ENCODE measurements around the gene POU2F3.

DNA sequence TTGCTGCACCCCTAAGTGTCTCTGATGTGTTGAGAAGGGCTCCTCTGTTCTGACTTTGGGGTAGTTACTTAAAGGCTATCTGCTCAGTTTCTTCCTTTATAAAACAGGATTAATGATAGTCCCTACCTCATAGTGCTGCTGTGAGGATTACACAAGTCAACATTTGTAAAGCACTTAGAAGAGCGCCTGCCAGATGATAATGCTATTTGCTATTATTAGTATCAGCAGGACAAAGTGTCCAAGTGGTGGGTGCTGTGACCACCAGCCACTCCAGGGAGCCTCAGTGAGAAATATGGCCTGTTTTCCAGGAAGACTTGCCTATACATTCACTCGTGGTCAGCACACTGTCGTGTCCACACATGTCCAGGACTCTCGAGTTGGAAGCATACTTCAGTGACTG lies 16.2 kb downstream of the POU2F3 start:
- TF ChIP-seq, protein P1, sequence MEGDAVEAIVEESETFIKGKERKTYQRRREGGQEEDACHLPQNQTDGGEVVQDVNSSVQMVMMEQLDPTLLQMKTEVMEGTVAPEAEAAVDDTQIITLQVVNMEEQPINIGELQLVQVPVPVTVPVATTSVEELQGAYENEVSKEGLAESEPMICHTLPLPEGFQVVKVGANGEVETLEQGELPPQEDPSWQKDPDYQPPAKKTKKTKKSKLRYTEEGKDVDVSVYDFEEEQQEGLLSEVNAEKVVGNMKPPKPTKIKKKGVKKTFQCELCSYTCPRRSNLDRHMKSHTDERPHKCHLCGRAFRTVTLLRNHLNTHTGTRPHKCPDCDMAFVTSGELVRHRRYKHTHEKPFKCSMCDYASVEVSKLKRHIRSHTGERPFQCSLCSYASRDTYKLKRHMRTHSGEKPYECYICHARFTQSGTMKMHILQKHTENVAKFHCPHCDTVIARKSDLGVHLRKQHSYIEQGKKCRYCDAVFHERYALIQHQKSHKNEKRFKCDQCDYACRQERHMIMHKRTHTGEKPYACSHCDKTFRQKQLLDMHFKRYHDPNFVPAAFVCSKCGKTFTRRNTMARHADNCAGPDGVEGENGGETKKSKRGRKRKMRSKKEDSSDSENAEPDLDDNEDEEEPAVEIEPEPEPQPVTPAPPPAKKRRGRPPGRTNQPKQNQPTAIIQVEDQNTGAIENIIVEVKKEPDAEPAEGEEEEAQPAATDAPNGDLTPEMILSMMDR (IDR thresholded peaks at IDR 0.05; ENCODE audit: low read depth, low read length) = no peak
- no peak for TF ChIP-seq EZH2phosphoT487 (IDR thresholded peaks at IDR 0.05; ENCODE audit: low read depth)
